ENCODE measurements around the gene NHERF2. TPM values are rescaled to one million over a fixed set of nuclear protein-coding genes. Genes with fewer than 3 reads are reported as not detected.

The NHERF2 gene
- total and polyA plus RNA-seq, 12 donors, result 94.3 to 640 (median 183) TPM

DNA sequence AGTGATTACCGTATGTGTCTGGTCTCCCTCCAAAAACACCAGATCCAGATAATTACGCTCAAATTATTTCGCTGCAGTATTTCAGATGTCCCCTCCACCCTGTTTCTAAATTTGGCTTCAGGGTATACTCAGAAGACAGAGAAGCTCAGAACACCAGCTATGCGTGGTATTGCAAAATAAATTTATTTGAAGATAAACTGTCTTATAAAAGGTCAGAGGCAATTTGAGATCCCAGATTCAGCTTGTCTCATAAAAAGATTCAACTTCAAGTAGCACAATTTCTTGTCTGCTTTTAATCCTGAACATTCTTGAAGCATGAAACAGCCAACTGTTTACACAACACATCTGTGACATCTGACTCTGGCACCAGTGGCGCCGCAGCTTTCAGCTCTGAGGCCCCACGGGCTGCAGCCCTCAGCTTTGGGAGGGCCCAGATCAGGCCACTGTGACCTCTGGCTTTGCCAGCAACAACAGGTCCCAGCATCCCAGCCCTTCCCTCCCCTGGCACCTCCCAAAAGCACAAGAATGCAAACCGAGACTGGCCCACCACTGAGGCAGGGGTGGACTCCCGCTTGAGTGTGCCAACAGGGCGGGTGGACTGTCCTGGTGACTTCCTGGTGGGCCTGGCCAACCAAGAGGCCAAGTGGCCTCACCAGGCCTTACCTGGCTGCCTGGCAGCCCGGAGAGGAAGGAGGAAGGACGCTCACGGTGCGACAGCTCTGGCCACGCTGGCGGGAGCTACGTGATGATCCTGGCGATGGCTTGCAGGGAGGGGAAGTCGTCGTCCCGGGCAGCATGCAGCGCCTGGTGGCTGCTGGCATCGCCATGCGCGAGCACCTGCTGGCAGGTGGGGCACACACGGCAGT lies 29.0 kb upstream of the NHERF2 start:
- Histone ChIP-seq H3K4me3 (no peak overlapping the region), H3K27ac (no peak overlapping the region), H3K36me3 (peaks cover 16 to 67% (median 57%) of the 10 kb centered on the region in 9 donors), H3K27me3 (no peaks in the 10 kb centered on the region), H3K9me3 (no peaks in the 10 kb centered on the region), H3K4me1 (peaks cover 0 to 5% (median 0%) of the 10 kb centered on the region in 9 donors)
- DNase-seq (no peak), ATAC-seq (peak in 1 of 8 donors; percentile 10)
- no peak for TF ChIP-seq CTCF (IDR thresholded peaks at IDR 0.05)
- 89 to 90% methylated on average over 25 to 26 of the region's 26 CpGs for WGBS, 2 donors
- intact Hi-C loops (cut with DNase I), result no loop called here

DNA sequence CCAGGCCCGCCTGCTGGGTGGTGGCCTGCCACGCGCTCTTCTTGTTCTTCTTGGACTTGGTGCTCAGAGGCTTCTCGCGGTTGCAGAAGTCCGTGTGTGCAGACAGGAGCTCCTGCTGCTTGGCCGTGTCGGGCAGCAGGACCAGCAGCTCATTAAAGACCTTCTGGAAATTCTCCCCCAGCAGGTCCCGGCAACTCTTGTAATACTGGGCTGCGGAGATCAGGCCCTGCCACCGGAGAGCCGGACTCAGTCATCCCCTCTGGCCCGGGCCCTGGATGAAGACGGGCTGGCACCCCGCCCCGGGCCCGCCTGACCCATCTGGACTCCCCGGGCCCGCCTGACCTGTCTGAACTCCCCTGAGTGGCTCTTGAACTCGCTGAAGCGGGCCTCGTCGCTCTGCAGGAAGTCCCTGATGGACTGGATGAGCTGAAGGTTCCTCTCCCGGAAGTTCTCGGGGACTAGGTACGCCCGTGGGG lies 28.3 kb upstream of the NHERF2 start:
- intact Hi-C loops (cut with DNase I), result no loop called here
- TF ChIP-seq CTCF (IDR thresholded peaks at IDR 0.05), result no peak
- ATAC-seq, result no peak
- H3K4me3 ChIP-seq, result no peak overlapping the region
- no peaks in the 10 kb centered on the region for H3K27me3 ChIP-seq
- WGBS, 2 donors, result 95 to 96% methylated on average over 27 of the region's 27 CpGs
- H3K36me3 ChIP-seq, result peaks cover 16 to 74% (median 63%) of the 10 kb centered on the region in 9 donors
- peaks cover 0 to 9% (median under 1%) of the 10 kb centered on the region in 9 donors for H3K4me1 ChIP-seq
- no peak overlapping the region for H3K27ac ChIP-seq
- no peak for DNase-seq
- H3K9me3 ChIP-seq, result no peaks in the 10 kb centered on the region

DNA sequence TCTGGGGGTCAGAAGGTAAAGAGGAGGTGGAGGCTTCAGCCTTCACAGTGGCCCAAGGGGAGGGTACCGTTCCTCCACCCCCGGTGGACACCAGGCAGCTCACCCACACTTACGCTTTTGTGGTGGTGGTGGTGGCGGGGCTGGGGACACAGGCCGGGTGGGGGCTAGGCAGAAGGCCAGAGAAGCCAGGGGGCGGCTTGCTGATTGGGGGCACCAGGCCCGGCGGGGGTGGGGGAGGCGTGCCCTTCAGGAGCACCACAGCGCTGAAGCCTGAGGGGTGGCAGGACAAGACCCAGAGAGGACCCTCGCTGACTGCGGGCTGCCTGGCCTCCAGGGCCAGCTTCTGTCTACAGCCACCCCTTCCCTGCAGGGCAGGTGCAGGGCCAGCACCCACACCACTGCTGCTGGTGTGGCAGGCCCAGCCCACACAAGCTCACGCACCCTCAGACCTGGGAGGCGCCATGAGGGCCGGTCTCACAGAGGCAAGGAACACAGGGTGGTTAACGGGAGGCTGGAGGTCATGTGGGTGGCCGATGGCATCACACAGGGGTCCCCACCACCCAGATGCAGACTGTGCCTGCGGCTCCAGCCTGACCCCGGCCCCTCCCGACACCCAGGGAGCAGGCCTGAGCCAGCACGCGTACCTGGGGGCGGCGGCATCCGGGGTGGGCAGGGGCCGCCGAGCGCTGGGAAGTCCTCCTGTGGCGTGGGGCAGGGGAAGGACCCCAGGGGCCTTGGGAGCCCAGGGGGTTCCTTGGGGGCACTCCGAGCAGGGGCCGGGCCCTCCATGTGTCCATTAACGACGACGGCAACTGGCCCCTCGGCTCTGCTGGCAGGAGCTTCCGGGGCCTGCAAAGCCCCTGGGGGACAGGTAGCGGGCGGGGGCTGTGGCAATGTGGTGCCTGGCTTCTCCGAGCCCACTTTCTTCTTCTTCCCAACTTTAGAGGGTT lies 27.6 kb upstream of the NHERF2 start:
- Histone ChIP-seq H3K4me1 (peaks cover 3 to 17% (median 7%) of the 10 kb centered on the region in 9 donors), H3K36me3 (peaks cover 16 to 75% (median 63%) of the 10 kb centered on the region in 9 donors), H3K4me3 (no peak overlapping the region), H3K9me3 (no peaks in the 10 kb centered on the region), H3K27me3 (no peaks in the 10 kb centered on the region), H3K27ac (no peak overlapping the region)
- no peak for ATAC-seq
- WGBS, 2 donors, result 94 to 95% methylated on average over 38 to 39 of the region's 39 CpGs
- intact Hi-C loops (cut with DNase I), result no loop called here
- no peak for TF ChIP-seq CTCF (IDR thresholded peaks at IDR 0.05)
- no peak for DNase-seq
